Prostate gland (tissue), 2 donors: Measurements from ENCODE around the gene TMPRSS2.

Source experiments
- POLR2A ChIP-seq: fragments of 450-650 bp; IDR thresholded peaks from one replicate; pipeline ENCODE4 v1.6.1; 2016; ENCODE audit warnings: antibody characterized with exemption, mild to moderate bottlenecking
- POLR2AphosphoS5 ChIP-seq: sonication (generic); formaldehyde crosslinking; IDR thresholded peaks from one replicate; pipeline ENCODE4 v1.6.1; 2017; ENCODE audit warnings: antibody characterized with exemption
- TF ChIP-seq, protein P1 (sequence below), 4 experiments: fragments of 200-600 bp in 2 of 4; fragments of 450-650 bp in 2 of 4; sonication (generic) in 2 of 4; IDR thresholded peaks; 1 replicate in 3 of 4; 2 replicates in 1 of 4; pipeline ENCODE4 v1.5.1; 2016 to 2019; ENCODE audit warnings: antibody characterized with exemption in 4 of 4, mild to moderate bottlenecking in 2 of 4, moderate library complexity in 2 of 4

DNA sequence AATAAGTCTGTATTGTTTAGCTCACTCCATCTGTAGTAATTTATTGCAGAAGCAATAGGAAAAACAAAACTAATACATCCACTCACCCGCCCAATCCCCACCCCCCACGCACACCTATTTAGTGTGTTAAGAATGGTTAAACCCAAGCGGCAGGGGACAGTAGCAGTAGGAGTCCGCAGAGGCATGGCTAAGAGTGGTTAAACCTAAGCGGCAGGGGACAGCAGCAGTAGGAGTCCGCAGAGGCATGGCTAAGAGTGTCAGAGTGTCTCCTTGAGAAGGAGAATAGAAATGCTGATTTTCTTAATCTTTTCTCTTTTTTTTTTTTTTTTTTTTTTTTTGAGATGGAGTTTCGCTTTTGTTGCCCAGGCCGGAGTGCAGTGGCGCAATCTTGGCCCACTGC, 34.8 kb upstream of the TMPRSS2 start:
- TF ChIP-seq, protein P1, sequence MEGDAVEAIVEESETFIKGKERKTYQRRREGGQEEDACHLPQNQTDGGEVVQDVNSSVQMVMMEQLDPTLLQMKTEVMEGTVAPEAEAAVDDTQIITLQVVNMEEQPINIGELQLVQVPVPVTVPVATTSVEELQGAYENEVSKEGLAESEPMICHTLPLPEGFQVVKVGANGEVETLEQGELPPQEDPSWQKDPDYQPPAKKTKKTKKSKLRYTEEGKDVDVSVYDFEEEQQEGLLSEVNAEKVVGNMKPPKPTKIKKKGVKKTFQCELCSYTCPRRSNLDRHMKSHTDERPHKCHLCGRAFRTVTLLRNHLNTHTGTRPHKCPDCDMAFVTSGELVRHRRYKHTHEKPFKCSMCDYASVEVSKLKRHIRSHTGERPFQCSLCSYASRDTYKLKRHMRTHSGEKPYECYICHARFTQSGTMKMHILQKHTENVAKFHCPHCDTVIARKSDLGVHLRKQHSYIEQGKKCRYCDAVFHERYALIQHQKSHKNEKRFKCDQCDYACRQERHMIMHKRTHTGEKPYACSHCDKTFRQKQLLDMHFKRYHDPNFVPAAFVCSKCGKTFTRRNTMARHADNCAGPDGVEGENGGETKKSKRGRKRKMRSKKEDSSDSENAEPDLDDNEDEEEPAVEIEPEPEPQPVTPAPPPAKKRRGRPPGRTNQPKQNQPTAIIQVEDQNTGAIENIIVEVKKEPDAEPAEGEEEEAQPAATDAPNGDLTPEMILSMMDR (IDR thresholded peaks at IDR 0.05): no peak
- TF ChIP-seq POLR2A: no peak
- no peak for TF ChIP-seq POLR2AphosphoS5
